ENCODE measurements around the gene CCDC178.

CCDC178 gene

DNA sequence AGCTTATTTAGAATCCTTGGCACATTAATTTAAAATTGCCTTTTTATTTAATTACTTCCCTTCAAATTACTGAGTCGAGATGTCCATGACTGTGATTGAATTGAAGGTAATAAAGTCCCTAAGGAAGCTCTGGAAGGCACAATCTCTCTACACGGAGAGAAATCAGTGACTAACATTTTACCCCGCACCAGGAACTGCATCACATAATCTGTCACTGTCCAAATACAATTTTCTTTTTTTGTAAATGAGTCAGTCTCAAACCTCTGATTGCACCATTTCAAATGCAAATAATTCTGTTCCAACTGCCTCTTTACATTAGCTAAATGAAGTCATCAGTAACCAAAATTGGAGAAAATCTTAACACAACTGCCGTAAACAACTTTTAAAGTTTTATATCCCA lies 311.9 kb downstream of the CCDC178 start:
- TF ChIP-seq JUND (IDR thresholded peaks at IDR 0.05; ENCODE audit: low read depth), result no peak
- no peak for DNase-seq (ENCODE audit: low read depth in 1 of 2, low spot score in 1 of 2)
- in situ Hi-C loops (cut with HindIII; ENCODE audit: low pct_unique_long_range_greater_than_20kb, low sequenced_read_pairs), result no loop called here

DNA sequence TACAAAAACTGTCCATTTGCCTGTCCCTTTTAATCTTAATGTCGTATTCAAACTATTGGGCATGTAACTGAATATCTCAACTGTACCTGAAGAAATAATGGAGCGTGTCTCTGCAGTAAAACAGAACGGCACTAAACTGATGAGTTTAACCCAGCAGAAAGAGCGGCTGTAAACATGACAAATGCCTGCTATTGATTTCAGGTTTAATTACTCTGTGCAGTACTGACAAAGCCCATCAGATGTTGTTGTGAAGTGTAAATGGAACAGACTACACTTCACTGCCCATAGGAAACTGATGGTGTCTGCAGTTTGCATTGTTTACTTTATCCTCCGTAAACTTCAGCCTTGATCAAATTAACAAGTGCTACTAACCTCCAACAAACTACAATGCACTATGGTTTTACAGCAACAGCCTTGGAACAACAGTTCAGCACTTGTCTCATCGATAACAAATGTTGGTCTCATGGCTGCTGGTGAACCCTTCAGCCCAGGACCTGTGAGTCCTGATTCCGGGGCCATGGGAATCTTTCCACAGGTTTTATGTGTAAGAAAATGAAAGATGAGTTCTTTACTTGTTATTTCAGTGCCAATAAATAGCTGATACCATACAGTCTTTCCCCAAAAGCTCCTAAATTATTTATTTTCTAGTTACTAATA lies 316.5 kb downstream of the CCDC178 start:
- no peak for DNase-seq (ENCODE audit: low read depth in 1 of 2, low spot score in 1 of 2)
- no peak for TF ChIP-seq JUND (IDR thresholded peaks at IDR 0.05; ENCODE audit: low read depth)

DNA sequence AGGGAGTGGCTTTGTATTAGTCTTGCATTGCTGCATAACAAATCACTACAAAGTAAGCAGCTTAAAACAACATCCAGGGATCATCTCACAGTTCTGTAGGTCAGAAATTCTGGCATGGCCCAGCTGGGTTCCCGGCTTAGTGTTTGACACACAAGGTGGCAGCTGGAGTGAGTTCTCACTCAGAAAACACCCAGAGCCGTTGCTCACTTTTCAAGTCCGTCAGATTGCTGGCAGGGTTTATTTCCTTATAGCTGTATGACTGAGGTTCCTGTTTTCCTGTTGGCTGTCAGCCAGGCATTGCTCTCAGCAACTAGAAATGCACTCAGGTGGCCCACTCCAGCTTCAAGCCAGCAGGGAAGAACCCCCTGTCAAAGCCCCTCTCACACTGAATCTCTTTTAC lies 324.1 kb downstream of the CCDC178 start:
- no peak for TF ChIP-seq JUND (IDR thresholded peaks at IDR 0.05; ENCODE audit: low read depth)
- peak in 1 of 2 experiments; percentile 76 for DNase-seq (ENCODE audit: low read depth in 1 of 2, low spot score in 1 of 2)
- in situ Hi-C loops (cut with HindIII; ENCODE audit: low pct_unique_long_range_greater_than_20kb, low sequenced_read_pairs), result no loop called here

More for the DNA sequence above, 316.5 kb downstream of the CCDC178 start:
- in situ Hi-C loops (cut with HindIII; ENCODE audit: low pct_unique_long_range_greater_than_20kb, low sequenced_read_pairs), result no loop called here

DNA sequence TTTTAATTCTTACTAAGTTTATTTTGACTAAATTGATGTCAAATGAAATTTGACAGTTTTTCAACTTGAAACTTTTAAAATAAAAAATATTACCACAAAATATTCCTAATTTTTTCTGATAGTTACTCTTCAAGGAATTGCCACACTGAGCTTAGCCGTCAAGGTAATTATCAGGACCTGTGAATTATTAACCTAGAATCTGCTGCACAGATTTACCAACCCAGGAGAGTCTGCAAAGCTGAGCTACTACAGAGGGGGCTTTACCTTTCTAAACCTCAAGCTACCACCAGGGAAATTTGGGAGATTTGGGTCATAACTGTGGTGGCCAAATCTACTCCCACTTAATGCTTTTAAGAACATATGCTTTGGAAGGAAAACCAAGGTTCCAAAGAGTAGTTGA lies 324.6 kb downstream of the CCDC178 start:
- TF ChIP-seq JUND (IDR thresholded peaks at IDR 0.05; ENCODE audit: low read depth), result no peak
- in situ Hi-C loops (cut with HindIII; ENCODE audit: low pct_unique_long_range_greater_than_20kb, low sequenced_read_pairs), result no loop called here
- DNase-seq (ENCODE audit: low read depth in 1 of 2, low spot score in 1 of 2), result no peak

DNA sequence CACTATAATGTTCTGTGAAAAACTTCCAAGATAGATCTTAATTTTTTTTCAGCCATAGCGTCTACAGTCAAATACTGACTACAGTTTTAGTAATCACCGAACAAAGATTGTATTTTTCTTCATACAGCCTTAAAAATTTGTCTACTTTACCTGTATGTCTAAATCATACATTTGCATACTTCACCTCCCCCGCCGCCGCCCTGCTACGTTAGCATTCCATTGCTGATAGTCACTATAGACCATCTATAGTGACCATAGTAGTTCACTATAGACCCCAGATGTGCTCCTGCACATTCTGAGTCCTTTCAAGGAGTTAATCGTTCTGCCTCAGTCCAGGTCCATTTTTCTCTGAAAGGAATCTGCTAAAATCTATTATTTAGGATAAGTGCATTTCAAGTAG lies 325.0 kb downstream of the CCDC178 start:
- in situ Hi-C loops (cut with HindIII; ENCODE audit: low pct_unique_long_range_greater_than_20kb, low sequenced_read_pairs), result no loop called here
- no peak for TF ChIP-seq JUND (IDR thresholded peaks at IDR 0.05; ENCODE audit: low read depth)
- DNase-seq (ENCODE audit: low read depth in 1 of 2, low spot score in 1 of 2), result no peak

DNA sequence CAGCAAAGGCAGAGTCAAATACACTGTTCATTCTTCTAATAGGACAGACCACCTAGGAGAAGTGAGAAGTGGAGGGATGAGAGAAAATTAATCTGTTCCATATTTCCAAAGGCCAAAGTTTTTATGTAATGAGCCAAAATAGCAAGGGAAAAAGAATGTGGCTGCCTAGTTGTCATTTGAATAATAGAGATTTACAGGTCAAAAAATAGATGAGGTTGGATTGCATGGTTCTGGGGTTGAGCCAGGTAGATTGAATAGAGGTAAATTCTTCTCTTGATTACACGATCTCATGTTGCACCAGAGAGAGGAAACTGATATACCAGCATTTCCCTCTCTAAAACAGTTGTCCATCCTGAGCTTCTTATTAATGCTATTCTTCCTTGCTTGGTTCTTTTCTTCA lies 325.8 kb downstream of the CCDC178 start:
- no peak for TF ChIP-seq JUND (IDR thresholded peaks at IDR 0.05; ENCODE audit: low read depth)
- no peak for DNase-seq (ENCODE audit: low read depth in 1 of 2, low spot score in 1 of 2)
- in situ Hi-C loops (cut with HindIII; ENCODE audit: low pct_unique_long_range_greater_than_20kb, low sequenced_read_pairs), result no loop called here

DNA sequence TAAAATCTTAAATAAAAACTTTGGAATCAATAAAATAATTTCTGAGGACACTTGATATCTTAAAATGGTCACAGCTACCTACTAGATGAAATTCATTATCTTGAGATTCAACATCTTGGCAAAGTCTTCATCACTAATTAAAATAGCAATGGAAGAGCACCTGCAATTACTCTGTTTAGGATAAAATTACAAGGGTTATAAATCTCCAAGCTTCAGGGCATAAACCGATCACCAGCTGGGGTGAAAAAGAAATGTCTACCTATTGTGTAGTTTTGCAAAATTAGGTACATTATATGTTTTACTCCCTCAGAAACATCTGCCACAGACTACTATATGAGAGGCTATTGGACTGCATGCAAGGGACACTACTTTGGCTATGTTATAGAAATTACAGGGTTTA lies 327.1 kb downstream of the CCDC178 start:
- in situ Hi-C loops (cut with HindIII; ENCODE audit: low pct_unique_long_range_greater_than_20kb, low sequenced_read_pairs), result no loop called here
- no peak for DNase-seq (ENCODE audit: low read depth in 1 of 2, low spot score in 1 of 2)
- TF ChIP-seq JUND (IDR thresholded peaks at IDR 0.05; ENCODE audit: low read depth), result no peak

DNA sequence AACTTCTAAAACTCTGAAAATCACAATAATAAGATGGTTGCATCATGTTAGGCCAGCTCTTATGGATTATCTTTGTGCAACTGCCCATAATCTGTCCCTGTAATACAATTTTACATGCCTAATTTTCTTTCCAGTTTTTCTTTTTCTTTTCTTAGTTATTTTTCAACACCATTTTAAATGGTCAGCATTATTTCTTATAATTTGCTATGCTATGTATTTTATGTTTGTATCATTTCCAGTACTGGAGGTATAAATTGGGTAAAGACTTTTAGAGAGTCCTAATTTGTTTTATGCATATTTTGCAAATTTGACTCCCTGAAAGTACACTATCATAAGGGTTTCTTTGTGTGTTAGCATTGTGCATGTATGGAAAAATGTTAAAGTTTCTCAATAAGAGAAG lies 333.0 kb downstream of the CCDC178 start:
- DNase-seq (ENCODE audit: low read depth in 1 of 2, low spot score in 1 of 2), result no peak
- TF ChIP-seq JUND (IDR thresholded peaks at IDR 0.05; ENCODE audit: low read depth), result no peak
- in situ Hi-C loops (cut with HindIII; ENCODE audit: low pct_unique_long_range_greater_than_20kb, low sequenced_read_pairs), result no loop called here

DNA sequence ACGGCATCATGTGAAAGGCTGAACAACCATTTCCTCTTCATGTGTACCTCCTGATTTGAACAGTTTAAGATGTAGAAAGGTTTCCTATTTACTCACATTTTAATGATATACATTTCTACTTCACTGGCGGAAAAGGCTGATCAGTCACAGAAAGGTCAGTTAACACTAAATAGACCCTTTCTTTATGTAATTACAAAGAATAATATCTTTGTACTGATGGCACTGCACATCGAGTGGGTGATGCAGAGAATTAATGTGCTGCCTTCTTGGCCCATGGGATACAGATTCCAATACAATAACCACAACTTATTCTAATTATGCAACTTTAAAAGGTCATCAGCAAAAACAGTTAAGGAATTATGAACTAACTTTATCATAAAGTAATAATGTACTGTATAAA lies 339.2 kb downstream of the CCDC178 start:
- in situ Hi-C loops (cut with HindIII; ENCODE audit: low pct_unique_long_range_greater_than_20kb, low sequenced_read_pairs), result no loop called here
- DNase-seq (ENCODE audit: low read depth in 1 of 2, low spot score in 1 of 2), result no peak
- no peak for TF ChIP-seq JUND (IDR thresholded peaks at IDR 0.05; ENCODE audit: low read depth)

DNA sequence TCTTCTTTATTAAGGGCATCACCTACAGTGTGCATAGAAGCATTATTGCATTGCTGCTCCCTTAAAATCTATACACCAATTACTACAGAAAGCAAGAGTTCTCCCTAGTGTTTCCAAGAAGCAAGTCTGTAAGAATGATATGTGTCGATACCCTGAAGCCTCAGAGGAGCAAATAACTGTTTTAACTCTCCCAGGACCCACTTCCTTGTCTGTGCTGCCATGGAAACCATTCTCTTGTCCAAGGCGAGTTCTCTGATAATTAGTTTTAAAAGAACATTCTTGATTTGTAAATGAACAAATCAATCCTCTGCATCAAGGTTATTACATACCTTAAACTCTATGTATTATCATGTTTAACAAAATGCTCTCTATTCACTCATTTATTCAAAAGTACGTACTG lies 340.9 kb downstream of the CCDC178 start:
- in situ Hi-C loops (cut with HindIII; ENCODE audit: low pct_unique_long_range_greater_than_20kb, low sequenced_read_pairs), result no loop called here
- no peak for DNase-seq (ENCODE audit: low read depth in 1 of 2, low spot score in 1 of 2)
- TF ChIP-seq JUND (IDR thresholded peaks at IDR 0.05; ENCODE audit: low read depth), result no peak

DNA sequence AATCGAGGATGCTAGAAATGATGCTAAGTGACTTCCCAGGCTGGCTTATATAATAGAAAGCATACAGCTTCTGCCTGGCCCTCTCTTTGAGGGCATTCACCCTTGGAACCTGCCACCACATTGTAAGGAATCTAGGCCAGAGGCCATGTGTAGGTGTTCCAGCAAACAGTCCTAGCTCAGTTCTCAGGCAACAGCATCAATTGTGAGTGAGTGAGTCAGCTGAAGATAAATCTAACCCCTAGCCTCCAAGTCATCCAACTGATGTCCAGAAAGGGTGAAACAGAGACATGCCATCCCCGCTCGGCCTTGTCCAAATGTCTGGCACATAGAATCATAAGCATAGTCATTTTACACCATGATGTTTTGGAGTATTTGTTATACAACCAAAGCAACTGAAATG lies 343.4 kb downstream of the CCDC178 start:
- DNase-seq (ENCODE audit: low read depth in 1 of 2, low spot score in 1 of 2), result no peak
- no peak for TF ChIP-seq JUND (IDR thresholded peaks at IDR 0.05; ENCODE audit: low read depth)
- in situ Hi-C loops (cut with HindIII; ENCODE audit: low pct_unique_long_range_greater_than_20kb, low sequenced_read_pairs), result no loop called here

DNA sequence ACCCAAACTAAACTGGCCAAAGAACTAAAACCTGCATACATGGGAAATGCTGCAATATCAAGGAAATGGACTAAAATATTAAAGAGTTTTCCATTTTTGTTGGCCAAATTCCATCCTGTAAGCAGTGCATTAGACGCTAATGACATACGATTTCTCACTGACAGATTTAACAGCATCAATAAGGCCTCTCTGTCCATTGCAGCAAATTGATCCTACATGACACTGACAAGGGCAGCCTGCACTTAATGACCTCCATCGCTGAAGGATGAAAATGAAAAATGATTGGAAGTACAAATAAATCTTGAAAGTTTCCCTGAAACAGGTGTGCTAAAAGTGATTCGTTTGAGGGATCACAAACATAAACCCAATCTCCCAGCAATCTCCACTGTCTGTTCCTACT lies 350.1 kb downstream of the CCDC178 start:
- DNase-seq (ENCODE audit: low read depth in 1 of 2, low spot score in 1 of 2), result no peak
- TF ChIP-seq JUND (IDR thresholded peaks at IDR 0.05; ENCODE audit: low read depth), result no peak
- in situ Hi-C loops (cut with HindIII; ENCODE audit: low pct_unique_long_range_greater_than_20kb, low sequenced_read_pairs), result no loop called here

DNA sequence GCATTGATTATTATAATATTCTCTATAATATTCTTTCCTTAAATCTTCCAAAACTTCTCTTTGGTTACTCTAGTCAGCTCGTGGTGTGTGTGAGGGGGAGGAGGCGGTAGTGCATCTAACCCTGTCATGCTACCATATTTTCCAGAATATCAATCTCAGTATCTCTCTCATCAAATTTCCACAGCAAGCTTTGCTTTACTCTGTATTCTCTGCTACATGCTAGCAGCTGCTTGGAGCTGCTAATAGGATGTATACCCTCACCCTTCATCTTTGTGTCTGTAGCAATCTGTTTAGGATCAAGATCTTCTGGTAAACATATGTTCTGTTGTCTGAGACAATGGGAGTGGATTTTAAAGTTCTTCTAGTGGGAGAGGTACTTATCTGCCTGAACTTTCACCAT lies 363.9 kb downstream of the CCDC178 start:
- in situ Hi-C loops (cut with HindIII; ENCODE audit: low pct_unique_long_range_greater_than_20kb, low sequenced_read_pairs), result no loop called here
- no peak for TF ChIP-seq JUND (IDR thresholded peaks at IDR 0.05; ENCODE audit: low read depth)
- no peak for DNase-seq (ENCODE audit: low read depth in 1 of 2, low spot score in 1 of 2)

DNA sequence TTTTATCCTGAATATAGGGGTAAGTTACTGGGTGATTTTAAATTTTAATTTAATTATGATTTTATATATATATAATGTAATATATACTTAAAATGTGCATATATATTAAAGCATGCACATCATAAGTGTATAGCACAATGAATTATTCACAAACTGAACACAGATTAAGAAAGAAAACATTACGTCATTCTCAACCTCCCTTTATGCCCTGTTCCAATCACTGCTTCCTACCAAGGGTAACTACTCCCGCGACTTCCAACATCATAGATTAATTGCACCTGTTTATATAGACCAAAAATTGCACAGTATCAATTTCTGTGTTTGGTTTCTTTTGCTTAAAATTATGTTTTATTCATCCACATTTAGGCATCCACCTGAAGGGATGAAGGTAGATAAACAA lies 366.4 kb downstream of the CCDC178 start:
- DNase-seq (ENCODE audit: low read depth in 1 of 2, low spot score in 1 of 2), result no peak
- no peak for TF ChIP-seq JUND (IDR thresholded peaks at IDR 0.05; ENCODE audit: low read depth)
- in situ Hi-C loops (cut with HindIII; ENCODE audit: low pct_unique_long_range_greater_than_20kb, low sequenced_read_pairs), result no loop called here

Measured in T47D (cell line).